K562 (cell line): ENCODE results near the gene ACSBG1. TPM values are rescaled to one million over a fixed set of nuclear protein-coding genes. Genes with fewer than 3 reads are reported as not detected.

Source experiments
- EP300 ChIP-seq: IDR thresholded peaks from 2 replicates; pipeline ENCODE4 v1.6.1; 2012; ENCODE audit warnings: low read length, improper control_type of control experiment
- ESRRB ChIP-seq: fragments of 250-450 bp; sonication (Bioruptor Pico); IDR thresholded peaks from 2 replicates; pipeline ENCODE4 v1.5.0; 2020; ENCODE audit warnings: mild to moderate bottlenecking, moderate library complexity, borderline replicate concordance
- FOXA3 ChIP-seq, 2 experiments: fragments of 450-650 bp in 1 of 2; sonication (generic) in 1 of 2; formaldehyde crosslinking; IDR thresholded peaks in 1 of 2; conservative IDR thresholded peaks in 1 of 2; 2 replicates each; pipeline versions ENCODE4 v1.4.0 to v1.8.0; 2020 to 2022; ENCODE audit warnings: mild to moderate bottlenecking in 2 of 2, missing genetic modification reagents in 1 of 2
- GATAD2B ChIP-seq: fragments of 450-650 bp; IDR thresholded peaks from 2 replicates; pipeline ENCODE4 v1.6.1; 2017; ENCODE audit warnings: mild to moderate bottlenecking, borderline replicate concordance
- HDAC2 ChIP-seq: fragments of 450-650 bp; IDR thresholded peaks from 2 replicates; pipeline ENCODE4 v1.6.1; 2016; ENCODE audit warnings: mild to moderate bottlenecking
- JUND ChIP-seq, 2 experiments: IDR thresholded peaks; 2 replicates in 1 of 2; 3 replicates in 1 of 2; pipeline ENCODE4 v1.6.1; 2011; ENCODE audit warnings: borderline replicate concordance in 2 of 2, low read depth in 2 of 2, low read length in 2 of 2, improper control_type of control experiment in 1 of 2, missing biosample characterization in 1 of 2, missing genetic modification characterization in 1 of 2, missing genetic modification reagents in 1 of 2
- NR1H2 ChIP-seq: sonication (generic); formaldehyde crosslinking; IDR thresholded peaks from 2 replicates; pipeline ENCODE4 v1.4.0; 2020; ENCODE audit warnings: mild to moderate bottlenecking, missing genetic modification reagents
- POLR2A ChIP-seq: fragments of 450-650 bp; conservative IDR thresholded peaks from 2 replicates; pipeline ENCODE4 v1.6.1; 2016
- POLR2G ChIP-seq: fragments of 200-400 bp; formaldehyde crosslinking; IDR thresholded peaks from 2 replicates; pipeline ENCODE4 v1.6.1; 2017; ENCODE audit warnings: low read depth, mild to moderate bottlenecking, antibody characterized with exemption, low read length, moderate library complexity
- PRDM10 ChIP-seq: fragments of 450-650 bp; IDR thresholded peaks from 2 replicates; pipeline ENCODE4 v1.6.1; 2018; ENCODE audit not compliant: partially characterized antibody
- PTRF ChIP-seq: fragments of 450-650 bp; IDR thresholded peaks from 2 replicates; pipeline ENCODE4 v1.6.1; 2016; ENCODE audit warnings: mild to moderate bottlenecking, missing genetic modification characterization, missing compliant biosample characterization
- RB1 ChIP-seq: fragments of 450-650 bp; IDR thresholded peaks from 2 replicates; pipeline ENCODE4 v1.6.1; 2017; ENCODE audit warnings: low read depth, mild to moderate bottlenecking
- RNF2 ChIP-seq: sonication (generic); IDR thresholded peaks from 2 replicates; pipeline ENCODE4 v1.6.1; 2016
- TAF1 ChIP-seq: IDR thresholded peaks from 2 replicates; pipeline ENCODE4 v1.6.1; 2011; ENCODE audit warnings: mild to moderate bottlenecking, low read length, moderate library complexity; ENCODE audit not compliant: insufficient read depth, control insufficient read depth, severe bottlenecking; ENCODE audit errors: extremely low read depth
- ZNF263 ChIP-seq: sonication (generic); formaldehyde crosslinking; IDR thresholded peaks from 2 replicates; pipeline ENCODE4 v1.8.0; 2022; ENCODE audit warnings: mild to moderate bottlenecking, missing genetic modification reagents, borderline replicate concordance
- ZNF311 ChIP-seq: fragments of 250-450 bp; sonication (Bioruptor Pico); IDR thresholded peaks from 2 replicates; pipeline ENCODE4 v1.4.0; 2020; ENCODE audit warnings: mild to moderate bottlenecking, moderate library complexity
- ZNF395 ChIP-seq: fragments of 200-800 bp; sonication (Bioruptor generic); IDR thresholded peaks from 2 replicates; pipeline ENCODE4 v1.6.1; 2017; ENCODE audit warnings: missing genetic modification characterization, missing compliant biosample characterization
- ZNF655 ChIP-seq: fragments of 250-450 bp; sonication (Bioruptor Pico); IDR thresholded peaks from 2 replicates; pipeline ENCODE4 v1.5.0; 2021
- ZNF79 ChIP-seq: fragments of 250-450 bp; sonication (Bioruptor Pico); IDR thresholded peaks from 2 replicates; pipeline ENCODE4 v1.4.0; 2020; ENCODE audit warnings: low read depth, mild to moderate bottlenecking, moderate library complexity
- polyA plus RNA-seq, 8 experiments: library from polyadenylated mRNA; depleted of rRNA in 4 of 8; stranded (reverse) in 5 of 8; unstranded in 3 of 8; fragments of >200 nt; fragmentation: Nextera tagmentation in 2 of 8; fragmentation: Illumina TruSeq in 1 of 8; extraction: Ambion mirVana in 2 of 8; extraction: Trizol in 1 of 8; gene quantifications; 2 replicates each; pipeline versions ENCODE4 v1.2.1 to v1.2.3, GENCODE V29; 2011 to 2014; ENCODE audit warnings: inconsistent platforms in 1 of 8, missing spikeins in 1 of 8
- total RNA-seq, 7 experiments: library from RNA; depleted of rRNA in 6 of 7; stranded (reverse); fragments of >200 nt in 6 of 7; fragmentation: Illumina TruSeq in 2 of 7; extraction: Trizol in 2 of 7; gene quantifications; 2 replicates each; pipeline versions ENCODE4 v1.2.1 to v1.2.3, GENCODE V29; 2011 to 2021; ENCODE audit warnings: low replicate concordance in 1 of 7
- TF ChIP-seq, protein P1 (sequence below): fragments of 450-650 bp; IDR thresholded peaks from 2 replicates; pipeline ENCODE4 v1.6.1; 2014; ENCODE audit warnings: low read depth, mild to moderate bottlenecking, moderate library complexity, borderline replicate concordance

ACSBG1 gene
- total and polyA plus RNA-seq, 9 of the 15 experiments (the other 6 are each of a cell fraction or from before 2014, with no cell fraction given), result 0.36 to 6.4 (median 2.5) TPM

DNA sequence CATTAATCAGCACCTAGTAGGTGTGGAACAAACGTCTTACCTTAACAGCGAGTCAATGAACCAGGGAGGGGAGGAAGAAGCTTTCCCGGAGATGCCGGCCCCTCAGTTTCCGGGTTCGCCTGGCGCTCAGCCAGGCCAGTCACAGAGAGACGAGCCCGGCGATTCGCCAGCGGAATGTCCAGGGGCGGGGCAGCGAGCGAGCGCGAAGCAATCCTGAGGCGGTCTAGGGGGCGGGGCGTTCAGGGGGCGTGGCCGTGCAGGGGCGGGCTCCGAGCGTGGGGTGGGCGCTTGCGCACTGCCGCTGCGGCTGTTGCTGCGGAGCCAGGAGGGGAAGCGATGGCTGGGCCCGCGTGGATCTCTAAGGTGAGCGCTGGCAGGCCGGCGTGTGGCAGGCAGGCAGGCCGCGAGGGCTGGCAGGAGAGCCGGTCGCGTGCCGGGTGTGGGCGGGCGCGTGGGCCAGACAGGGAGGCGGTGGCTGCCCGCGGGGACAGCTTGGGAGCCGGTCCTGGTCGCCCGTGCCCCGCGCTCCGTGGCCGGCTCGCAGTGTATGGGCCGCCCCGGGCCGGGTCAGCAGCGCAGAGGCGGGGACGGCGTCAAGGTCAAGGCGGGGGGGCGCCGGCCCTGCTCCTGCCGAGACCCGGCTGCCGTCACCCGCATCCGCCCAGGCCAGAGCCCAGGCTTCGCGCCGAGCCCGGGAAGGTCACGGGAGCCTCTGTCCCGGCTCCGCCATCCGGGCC, 85.1 kb downstream of the ACSBG1 start, which contains the start of gene IDH3A (continued):
- TF ChIP-seq FOXA3 (CRISPR knock-in tag; conservative IDR thresholded peaks at IDR 0.05 in 1 of 2, IDR thresholded peaks at IDR 0.05 in 1 of 2) (no peak), PTRF (tag) (no peak), POLR2A (peak; percentile 87), ZNF263 (CRISPR knock-in tag) (no peak), HDAC2 (0 out of 2 replicates have a peak, but pooled peaks have one; percentile 40), ZNF655 (CRISPR knock-in tag) (no peak), POLR2G (peak; percentile 83), ZNF311 (CRISPR knock-in tag) (no peak), RB1 (peak; percentile 53), PRDM10 (no peak), RNF2 (no peak), ESRRB (CRISPR knock-in tag) (no peak), GATAD2B (peak; percentile 70; the same call in 1 of the 2 replicates), ZNF395 (CRISPR knock-in tag) (peak; percentile 25; the same call in 1 of the 2 replicates), NR1H2 (CRISPR knock-in tag) (no peak), ZNF79 (no peak), JUND (IDR thresholded peaks at IDR 0.05; ENCODE audit: borderline replicate concordance, low read depth, low read length) (no peak; the same call in 1 of the 2 replicates), JUND (tag; IDR thresholded peaks at IDR 0.05; ENCODE audit: borderline replicate concordance, low read depth, low read length) (no peak), TAF1 (peak; percentile 81), EP300 (no peak)
- TF ChIP-seq, protein P1, sequence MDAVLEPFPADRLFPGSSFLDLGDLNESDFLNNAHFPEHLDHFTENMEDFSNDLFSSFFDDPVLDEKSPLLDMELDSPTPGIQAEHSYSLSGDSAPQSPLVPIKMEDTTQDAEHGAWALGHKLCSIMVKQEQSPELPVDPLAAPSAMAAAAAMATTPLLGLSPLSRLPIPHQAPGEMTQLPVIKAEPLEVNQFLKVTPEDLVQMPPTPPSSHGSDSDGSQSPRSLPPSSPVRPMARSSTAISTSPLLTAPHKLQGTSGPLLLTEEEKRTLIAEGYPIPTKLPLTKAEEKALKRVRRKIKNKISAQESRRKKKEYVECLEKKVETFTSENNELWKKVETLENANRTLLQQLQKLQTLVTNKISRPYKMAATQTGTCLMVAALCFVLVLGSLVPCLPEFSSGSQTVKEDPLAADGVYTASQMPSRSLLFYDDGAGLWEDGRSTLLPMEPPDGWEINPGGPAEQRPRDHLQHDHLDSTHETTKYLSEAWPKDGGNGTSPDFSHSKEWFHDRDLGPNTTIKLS, result peak; percentile 32; the same call in 1 of the 2 replicates
